GM19324 (cell line): ENCODE measurements around the gene TXN2.
A peak's percentile ranks its signal among the peaks of the same experiment; 100 is the strongest.

ENCODE experiments used
- ATAC-seq: cut with Tn5 transposase; IDR thresholded peaks from one replicate; pipeline ENCODE4 v1.9.1; 2021; ENCODE audit warnings: mild to moderate bottlenecking, moderate library complexity; ENCODE audit not compliant: unreplicated experiment, low FRiP score

TXN2 gene

DNA sequence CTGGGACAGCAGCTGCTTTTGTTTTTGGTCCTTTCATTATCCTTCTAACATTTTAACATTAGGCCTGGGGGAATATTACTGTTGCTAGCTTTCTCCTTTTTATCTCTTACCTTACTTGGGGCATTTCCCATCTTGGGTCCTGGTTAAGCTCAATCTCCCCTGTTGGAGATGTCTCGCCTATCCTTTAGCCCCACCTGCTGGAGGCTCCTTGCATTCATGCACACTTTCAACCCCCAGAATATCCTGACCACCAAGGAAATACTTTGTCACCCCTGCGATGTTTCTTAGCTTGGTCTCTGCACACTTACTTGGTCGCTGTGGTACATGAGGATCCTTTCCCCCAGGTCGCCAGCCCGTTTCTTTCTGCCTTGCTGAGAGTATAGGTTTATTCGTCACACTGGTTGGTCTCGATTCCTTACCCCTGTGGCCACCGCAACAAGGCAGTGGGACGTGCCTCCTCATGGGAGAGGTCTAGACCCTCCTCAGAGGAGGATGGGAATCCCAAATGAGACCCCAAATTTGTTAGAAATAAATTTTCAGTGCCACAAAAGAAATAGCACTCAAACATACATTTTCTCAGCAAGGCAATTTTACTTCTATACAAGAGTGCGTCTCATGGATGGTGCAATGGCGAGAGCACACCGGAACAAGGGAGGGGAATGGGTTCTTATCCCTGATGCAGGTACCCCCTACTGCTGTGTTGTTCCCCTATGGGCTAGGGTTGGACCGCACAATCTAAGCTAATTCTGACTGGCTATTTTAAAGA lies 5.4 kb upstream of the TXN2 start:
- no peak for ATAC-seq

DNA sequence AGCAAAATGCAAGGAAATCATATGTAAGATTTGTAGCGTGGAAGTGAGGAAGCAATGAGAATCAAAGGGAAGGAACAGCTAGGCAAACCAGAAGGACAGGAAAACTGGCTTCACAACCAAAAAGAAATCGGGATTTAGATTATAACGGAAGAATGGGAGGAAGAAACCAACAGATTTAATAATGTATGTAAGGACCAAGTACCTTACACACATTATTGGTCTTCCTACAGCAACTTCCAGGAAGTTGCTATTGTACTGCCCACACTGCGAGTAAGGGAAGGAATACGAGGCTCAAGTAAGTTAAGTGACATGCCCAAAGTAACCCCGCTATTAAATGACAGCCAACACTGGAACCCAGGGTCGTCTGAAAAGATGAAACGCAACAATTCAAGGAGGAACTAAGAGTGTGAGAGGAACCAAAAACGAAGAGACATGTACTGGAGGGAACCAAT lies 473 bp downstream of the TXN2 start:
- ATAC-seq, result peak; percentile 4

DNA sequence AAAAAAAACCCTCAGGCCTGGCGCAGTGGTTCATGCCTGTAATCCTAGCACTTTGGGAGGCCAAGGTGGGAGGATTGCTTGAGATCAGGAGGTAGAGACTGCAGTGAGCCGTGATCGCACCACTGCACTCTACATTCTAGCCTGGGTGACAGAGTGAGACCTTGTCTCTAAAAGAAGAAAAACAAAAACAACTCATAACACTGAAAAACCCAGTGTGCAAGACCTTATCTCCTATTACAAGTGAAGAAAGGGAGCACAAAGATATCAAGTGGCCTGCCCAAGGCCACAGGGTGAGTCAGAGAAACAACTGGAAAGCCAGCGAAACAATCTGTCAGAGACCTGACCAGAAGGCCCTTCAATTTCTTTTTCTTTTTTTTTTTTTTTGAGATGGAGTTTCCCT lies 2.5 kb downstream of the TXN2 start:
- ATAC-seq, result no peak

DNA sequence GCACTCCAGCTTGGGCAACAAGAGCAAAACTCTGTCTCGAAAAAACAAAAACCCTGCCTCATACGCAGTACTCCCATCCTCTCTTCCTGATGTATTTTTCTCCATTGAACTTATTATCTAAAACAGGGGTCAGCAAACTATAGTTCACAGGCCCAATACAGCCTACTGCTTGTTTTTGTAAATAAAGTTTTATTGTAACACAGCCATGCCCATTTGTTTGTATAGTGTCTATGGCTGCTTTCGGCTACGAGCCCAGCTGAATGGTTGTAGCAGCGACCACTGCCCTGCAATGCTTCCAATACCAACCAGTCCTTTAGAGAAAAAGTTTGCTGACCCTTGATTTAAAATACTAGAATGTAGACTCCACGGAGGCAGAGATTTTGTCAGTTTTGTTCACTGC lies 6.1 kb downstream of the TXN2 start:
- ATAC-seq, result no peak

DNA sequence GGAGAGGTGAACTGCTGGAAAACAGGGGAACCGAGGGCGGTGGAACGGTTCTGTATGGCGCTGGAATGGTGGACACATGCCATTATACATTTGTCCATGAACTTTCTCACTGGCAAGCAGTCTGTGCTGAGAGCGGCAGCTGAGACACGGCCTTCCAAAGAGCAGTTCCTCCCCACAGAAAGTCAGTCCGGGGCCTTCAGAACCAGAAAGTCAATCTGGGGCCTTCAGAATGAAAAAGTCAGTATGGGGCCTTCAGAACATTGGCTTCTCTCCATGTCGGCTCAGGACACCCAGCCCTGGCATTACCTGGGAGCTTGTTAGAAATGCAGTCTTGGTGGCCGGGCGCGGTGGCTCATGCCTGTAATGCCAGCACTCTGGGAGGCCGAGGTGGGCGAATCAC lies 8.8 kb downstream of the TXN2 start:
- ATAC-seq, result no peak

DNA sequence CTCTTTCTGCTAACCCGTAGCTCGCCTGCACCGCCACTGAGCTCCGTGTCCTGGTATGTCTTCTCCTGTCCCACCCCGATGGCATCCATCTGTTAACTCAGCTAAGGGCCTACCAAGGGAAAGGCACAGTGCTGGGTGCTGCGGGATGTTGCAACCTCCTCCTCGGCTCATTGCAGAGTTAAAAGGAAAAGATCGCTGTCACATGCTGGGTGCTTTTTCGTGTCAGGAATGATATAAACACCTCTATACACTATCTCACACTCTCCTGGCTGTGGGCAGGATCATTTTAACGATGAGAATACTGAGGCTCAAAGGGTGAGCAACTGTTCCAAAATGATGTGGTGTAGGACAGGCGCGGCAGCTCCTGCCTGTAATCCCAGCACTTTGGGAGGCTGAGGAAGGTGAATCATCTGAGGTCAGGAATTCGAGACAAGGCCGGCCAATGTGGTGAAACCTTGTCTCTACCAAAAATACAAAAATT lies 10.1 kb downstream of the TXN2 start:
- no peak for ATAC-seq

DNA sequence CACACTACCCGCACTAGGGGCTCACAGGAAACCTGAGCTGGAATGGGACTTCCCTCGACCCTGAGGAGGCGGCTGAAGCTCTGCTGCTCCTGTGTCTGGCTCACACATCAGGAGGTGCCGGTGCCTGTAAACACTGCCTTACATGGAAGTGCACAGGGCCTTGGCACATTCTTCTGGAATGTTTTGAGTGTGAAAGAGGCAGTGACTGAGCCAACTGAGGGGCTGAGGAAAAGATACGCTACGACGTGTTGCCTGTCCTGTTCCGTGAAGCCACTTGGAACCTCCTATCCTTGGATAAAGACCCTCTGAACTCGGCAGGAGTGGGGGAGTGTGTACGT lies 10.5 kb downstream of the TXN2 start:
- ATAC-seq, result no peak

DNA sequence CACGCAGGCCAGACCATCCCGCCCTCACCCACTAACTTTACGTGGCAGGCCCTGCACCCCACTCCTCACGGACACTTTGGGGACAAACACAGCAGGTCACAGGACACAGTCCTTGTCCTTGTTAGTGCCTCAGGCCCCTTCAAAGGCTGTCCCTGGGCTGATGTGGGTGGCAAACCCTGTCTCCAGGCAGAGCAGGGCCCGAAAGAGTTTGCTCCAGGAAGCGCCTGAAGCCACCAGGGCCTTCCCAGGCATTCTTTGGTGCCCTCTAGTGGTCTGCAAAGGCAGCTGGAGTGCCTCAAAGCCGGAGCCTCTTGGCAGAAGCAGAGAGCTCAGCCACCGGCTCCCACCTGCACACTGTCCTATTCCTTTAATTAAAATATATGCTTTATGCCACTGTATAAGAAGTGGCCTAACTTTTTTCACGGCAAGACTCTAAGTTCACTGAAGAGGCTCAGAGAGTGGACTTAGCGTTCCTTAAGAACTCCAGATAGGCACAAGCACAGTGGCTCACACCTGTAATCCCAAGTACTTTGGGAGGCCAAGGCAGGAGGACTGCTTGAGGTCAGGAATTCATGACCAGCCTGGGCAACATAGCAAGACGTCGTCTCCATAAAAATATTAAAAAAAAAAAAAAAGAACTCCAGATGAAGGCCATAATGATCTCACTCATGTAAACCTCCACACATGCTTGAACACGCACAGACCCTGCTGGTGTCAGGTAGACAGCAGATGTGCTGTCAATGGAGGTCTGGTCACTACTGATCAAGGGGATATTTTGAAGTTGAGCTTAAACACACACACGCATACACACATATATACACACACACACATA lies 11.1 kb downstream of the TXN2 start:
- ATAC-seq, result no peak

DNA sequence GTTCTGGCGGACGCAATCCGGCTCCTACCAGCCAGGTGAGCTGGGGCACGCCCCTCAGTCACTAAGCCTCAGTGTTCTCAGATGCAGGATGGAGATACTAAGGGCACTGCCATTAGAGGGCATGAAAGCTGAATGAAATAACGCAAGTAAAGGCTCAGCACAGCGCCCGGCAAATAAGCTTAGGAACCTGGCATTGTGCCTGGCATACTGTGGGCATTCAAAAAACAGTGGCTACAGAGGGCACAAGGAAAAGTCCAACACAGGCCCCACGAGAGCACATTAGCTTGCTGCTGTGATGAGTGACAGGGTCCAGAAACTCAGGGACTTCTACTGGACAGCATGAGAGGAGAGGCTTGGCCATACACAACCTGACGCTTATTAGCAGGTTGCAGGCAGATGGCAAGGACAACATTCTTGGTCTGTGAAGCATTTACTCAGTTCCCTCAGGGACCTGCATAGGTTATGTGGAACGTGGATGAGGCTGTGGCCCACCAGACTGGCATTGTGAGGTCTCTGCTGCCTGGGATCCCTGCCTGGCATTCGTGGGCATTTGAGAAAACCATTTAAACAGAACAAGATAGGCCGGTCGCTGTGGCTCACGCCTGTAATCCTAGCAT lies 12.2 kb downstream of the TXN2 start:
- no peak for ATAC-seq

DNA sequence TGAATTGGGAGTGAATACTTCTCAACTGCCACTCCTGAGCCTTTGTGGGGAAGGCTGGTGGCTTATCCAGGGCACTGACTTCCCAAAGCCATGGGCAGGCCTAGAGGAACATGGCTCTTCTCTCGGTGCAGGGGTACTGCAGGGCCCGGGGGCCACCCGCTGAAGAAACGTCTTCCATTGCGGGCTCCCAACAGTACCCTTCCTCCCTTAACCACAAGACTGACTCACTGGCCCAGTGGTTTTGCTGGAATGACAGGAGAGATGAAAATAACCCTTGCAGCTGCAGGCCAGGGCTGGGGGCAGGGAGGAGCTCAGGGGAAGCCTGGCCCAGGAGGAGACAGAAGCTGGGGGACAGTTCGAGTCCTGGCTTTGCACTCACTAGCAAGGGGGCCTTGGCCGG lies 13.5 kb downstream of the TXN2 start:
- no peak for ATAC-seq

DNA sequence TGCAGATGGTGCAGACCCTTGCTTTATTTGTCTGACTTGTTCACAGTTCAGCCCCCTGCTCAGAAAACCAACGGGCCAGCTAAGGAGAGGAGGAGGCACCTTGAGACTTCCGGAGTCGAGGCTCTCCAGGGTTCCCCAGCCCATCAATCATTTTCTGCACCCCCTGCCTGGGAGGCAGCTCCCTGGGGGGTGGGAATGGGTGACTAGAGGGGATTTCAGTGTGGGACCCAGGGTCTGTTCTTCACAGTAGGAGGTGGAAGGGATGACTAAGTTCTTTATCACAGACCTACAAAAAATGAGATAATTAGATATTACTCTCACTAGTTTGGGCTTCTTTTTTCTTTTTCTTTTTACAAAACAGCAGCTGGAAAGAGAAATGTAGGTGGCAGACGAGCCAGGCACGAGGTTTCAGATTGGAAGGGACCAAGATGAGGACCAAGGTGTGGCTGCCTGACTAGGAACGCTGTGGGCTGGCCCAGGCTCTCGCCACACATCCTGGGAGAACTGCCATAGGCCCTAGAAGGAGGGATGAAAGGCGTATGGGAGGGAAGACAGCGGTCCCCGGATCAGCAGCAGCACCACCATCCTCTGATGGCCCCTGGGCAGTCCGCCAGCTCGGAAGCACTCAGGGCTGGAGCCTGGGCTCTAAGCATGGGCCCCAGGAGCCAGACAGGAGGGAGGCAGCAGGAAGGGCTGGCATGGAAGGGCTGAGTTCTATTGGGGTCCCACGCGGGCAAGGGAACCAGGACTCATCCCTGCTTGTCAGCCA lies 14.2 kb downstream of the TXN2 start:
- no peak for ATAC-seq

DNA sequence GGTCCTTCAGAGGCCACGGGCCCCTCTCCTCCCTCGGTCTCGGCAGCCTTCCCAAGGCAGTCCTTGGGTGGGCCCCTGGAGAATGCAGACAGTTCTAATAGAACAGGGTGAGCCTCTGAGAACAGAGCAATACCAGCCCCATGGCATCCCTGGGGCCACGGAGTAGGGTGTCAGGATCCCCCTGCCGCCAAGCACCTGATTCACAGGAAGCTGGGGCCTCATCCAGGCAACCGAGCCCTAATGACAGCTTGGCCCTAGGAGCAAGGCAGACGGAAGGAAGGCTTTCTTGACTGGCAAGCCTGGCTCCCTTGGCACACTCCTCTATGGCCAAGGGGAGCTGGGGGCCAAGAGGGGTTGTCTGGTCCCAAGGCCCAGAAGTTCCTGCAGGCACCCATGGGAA lies 15.2 kb downstream of the TXN2 start:
- no peak for ATAC-seq

DNA sequence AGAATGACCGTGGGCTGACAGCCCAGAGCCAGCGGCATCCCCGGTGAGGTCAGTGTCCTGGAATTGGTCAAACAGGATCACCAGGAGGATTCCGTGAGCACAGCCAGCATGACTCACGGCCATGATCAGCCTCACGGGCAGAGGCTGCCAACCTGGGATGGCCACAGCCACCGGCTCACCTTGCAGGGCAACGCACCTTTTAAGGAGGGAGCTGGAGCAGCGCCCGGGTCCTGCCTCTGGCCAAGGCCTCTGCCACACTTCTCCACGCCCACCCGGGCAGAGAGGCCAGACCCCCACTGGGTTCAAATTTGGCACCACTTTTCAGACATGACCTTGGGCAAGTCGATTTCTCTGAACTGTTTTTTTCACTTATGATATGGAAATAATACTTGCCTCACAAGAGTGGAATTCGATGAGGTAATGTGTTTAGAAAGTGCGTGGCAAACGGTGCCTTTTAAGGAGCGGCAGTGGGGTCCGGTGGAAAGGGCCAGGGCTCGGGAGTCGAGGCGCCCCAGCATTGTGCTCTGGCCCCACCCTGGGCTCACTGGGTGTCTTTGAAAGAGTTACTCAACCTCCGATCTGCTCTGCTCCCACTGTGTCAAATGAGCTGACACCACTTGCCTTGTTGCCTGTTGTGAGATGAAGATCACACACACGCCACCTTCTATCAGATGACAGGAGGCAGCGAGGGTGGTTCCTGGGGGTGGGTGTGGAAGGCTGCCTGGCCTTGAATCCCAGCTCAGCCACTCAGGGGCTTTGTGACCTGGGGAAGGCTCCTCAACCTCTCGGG lies 16.0 kb downstream of the TXN2 start:
- no peak for ATAC-seq

DNA sequence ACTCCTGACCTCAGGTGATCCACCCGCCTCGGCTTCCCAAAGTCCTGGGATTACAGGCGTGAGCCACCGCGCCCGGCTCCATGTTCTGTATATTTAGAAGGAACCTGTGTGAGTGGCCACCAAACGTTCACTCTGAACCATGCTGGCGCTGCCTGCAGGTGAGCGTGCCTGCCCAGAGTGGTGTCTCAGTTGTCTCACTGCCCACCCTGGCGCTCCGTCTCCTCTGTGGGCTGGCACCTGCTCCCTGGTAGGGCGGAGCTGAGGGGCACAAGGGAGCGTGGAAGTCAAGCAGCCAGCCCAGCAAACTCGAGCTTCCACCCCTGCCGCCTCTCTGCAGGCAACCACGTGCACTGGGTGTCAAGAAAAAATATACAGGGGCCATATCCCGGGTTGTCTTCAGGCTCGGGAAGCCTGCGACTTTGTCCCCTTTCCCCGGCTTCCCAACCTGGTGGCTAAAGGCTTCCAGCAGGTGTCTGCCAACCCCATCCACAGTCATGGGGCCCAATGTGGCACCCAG lies 16.7 kb downstream of the TXN2 start:
- ATAC-seq, result no peak

DNA sequence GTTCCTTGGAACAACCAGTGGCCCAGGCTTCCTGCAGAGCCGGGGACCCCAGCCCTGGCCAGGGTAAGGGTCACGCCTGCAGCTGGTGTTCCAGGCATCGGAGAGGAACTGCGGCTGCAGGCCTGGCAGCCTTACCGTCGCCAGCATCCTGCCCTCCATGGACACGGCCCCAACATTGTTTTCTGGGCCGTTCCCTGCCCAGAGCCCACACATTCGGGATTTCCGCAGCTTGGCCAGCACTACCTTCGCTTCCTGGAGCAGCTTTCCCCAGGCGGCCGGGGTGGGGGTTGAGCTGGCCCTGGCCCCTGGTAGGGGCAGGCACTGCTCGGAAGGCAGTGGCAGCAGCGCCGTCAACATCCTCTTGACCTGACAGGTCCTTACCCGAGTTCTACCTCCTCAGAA lies 17.7 kb downstream of the TXN2 start:
- ATAC-seq, result no peak

DNA sequence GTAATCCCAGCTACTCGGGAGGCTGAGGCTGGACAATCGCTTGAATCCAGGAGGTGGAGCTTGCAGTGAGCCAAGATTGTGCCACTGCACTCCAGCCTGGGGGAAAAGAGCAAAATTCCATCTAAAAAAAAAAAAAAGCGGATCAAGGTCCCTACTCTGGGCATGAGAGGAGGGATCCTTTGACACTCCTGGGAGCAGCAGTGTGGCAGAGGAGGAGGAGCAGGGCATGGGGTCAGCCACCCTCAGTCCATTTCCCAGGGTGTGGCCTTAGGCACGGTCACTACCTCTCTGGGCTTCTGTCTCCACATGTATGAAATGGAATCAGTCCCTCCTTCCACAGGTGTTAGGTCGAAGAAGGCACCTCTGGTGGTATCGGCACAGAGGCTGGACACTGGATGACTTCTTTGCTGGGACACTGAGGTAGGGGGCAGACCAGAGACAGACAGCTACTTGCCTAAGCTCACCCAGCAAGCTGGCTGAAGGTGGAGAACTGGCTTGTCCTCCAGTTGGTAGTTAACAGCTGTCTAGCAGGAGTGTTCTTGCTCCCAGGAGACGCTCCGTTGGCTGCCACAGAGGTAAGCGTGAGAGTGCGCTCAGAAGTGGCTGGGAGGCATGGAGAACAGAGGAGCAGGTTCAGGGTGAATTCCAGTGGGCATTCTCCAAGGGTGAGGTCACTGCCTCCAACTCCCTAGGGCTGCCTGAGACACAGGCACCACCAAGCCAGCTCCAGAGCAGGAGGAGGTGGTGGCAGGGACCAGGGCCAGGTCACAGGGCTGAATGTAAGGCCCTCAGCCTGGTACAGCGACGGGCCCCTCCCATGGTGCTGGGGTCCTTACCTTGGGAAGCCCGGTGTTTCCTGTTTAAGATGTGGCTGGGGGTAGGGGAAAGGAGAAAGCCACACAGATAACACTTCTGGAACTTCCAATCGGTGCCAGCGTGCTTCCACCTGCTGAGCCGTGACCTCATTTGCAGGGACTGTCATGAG lies 19.5 kb downstream of the TXN2 start:
- ATAC-seq, result no peak

DNA sequence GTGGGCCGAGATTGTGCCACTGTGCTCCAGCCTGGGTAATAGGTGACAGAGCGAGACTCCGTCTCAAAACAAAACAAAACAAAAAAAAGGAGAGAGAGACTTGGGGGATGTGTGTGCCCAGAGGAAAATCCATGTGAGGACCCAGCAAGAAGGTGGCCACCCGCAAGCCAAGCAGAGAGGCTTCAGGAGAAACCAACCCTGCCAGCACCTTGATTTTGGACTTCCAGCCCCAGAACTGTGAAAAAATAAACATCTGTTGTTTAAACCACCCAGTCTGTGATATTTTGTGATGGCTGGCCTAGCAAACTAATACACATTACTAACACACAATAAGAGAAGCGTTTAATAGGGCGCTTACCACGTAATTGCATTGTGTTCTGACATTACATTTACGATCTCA lies 21.2 kb downstream of the TXN2 start:
- ATAC-seq, result no peak

DNA sequence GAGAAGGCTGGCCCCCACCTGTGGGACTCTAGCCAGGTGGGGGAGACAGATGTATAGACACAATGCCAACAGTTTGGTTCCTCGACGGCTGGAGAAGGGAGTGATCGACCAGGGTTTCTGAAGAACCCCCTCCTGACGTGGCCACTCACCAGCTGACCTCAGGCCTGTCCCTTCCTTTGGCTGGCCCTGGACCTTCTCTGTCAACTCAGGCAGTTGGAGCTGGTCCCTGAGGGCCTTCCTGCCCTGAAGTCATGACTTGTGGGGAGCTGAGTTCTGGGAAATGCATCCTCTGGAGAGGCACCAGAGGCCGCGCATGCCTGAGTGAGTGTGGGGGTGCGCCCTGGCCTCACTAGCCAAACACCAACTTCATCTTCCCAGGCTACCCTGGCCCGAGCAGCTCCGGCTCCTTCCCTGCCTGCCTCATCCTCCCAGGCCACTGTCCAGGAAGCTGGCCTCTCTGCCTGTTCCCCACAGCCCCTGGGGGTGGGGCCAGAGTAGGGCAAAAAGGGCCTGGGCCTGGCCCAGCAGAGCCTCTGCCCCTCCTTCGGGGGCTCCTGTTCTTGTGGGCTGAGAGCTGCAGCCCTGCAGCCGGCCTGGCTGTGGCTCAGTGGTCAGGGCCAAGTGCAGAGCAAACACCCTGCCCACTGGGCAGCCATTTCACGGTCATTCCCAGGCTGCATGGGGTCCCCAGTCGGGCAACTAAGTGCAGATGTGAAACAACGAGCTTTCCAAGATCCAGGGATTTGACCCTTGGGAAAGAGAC lies 23.6 kb downstream of the TXN2 start:
- no peak for ATAC-seq
